SH-SY5Y (cell line): ENCODE measurements around the gene SND1.

Experiments
- GATA2 ChIP-seq: IDR thresholded peaks from 2 replicates; pipeline ENCODE4 v1.6.1; 2011; ENCODE audit warnings: mild to moderate bottlenecking, low read depth, low read length
- GATA3 ChIP-seq: IDR thresholded peaks from 2 replicates; pipeline ENCODE4 v1.6.1; 2011; ENCODE audit warnings: low read depth, mild to moderate bottlenecking, low read length, moderate library complexity

DNA sequence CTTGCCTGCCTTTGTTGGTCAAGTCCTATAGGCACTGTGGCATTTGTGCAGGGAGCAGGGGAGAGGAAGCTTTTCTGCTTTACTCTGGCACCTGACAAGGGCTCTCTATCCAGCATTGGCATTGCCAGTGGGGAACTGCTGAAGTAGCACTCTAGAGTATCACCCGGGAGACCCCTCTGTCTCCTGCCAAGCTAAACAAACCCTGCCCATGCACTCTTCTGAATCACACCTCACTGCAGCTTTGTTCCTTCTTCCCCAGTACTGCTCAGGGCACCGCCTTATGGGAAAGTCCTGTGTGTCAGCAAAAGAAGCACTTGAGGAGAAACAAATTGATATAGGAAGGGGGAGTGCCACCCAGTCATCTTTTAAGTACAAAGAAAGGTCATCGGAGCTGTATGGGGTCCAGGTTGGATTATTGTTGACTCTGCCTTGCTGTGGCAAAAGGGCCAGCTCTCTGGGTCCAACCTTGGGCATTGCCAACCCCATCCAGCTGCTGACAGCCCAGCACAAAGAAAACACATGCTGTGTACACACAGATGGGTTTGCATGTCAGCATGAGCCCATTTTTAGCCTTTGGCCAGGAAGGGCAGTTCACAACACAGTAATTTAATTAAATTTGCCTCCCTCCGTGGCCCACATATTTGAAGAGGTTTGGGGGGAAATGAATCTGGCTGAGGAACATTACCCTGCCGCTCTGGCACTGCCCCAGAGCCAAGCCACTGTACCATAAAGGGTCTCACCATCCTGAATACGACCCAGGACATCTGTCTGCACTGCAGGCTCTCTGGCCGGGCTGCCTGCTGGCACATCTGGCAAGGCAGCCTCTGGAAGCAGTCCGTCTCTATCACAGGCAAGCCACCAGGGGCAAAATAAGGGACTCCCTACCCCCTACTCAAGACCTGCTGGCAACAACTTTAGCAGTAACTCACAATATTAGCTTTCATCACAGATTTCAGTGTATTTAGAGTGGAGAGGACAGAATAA, 366.2 kb downstream of the SND1 start:
- TF ChIP-seq GATA3 (no peak), GATA2 (no peak)
